K562 (cell line): ENCODE data around the gene FYB2. TPM values are rescaled to one million over a fixed set of nuclear protein-coding genes. Genes with fewer than 3 reads are reported as not detected.

ENCODE experiments used
- ATAC-seq: fragments of 200-7000 bp; cut with Tn5 transposase; 3 replicates; pipeline ENCODE4 v1.9.1; 2020; ENCODE audit warnings: moderate library complexity
- BruUV-seq: library from RNA; stranded (reverse); fragments of 400-500 nt; replicated peaks from 2 replicates; lab custom pipeline; 2021; lab: Mats Ljungman, UMichigan
- CTCF ChIA-PET: fragments of 300-600 bp; formaldehyde crosslinking; extraction: SDS; loops from one replicate; lab custom pipeline; 2021; ENCODE audit warnings: low intra/inter-chr PET ratio; lab: Yijun Ruan, JAX
- POLR2A ChIA-PET: fragments of 300-600, 350-650 bp; sonication (Branson Sonifier 250); formaldehyde crosslinking; extraction: SDS; loops from one replicate; lab custom pipeline; 2021; ENCODE audit warnings: antibody characterized with exemption, inconsistent platforms; lab: Yijun Ruan, JAX
- DNase-seq, 4 experiments: peaks; one replicate each; pipeline versions ENCODE4 v3.0.0 to v3.0.0-alpha.2; 2011 to 2018; ENCODE audit warnings: low spot score in 3 of 4, mixed read lengths in 3 of 4; ENCODE audit errors: extremely low read depth in 1 of 4
- FAIRE-seq: peaks from 2 replicates; lab custom pipeline; 2011; peaks lifted over from hg19 to GRCh38; lab: Jason Lieb, UNC
- H2AFZ ChIP-seq: 2 replicates; pipeline ENCODE4 v1.6.0; 2011; ENCODE audit warnings: low read depth, low read length, control low read depth, inconsistent platforms
- H3K27ac ChIP-seq: fragments of 200-600 bp; 3 replicates; pipeline ENCODE4 v1.8.0; 2011; ENCODE audit warnings: low read depth, mild to moderate bottlenecking, control low read depth, inconsistent platforms, low read length, moderate library complexity, mixed read lengths; ENCODE audit errors: extremely low read depth
- H3K27me3 ChIP-seq, 2 experiments: fragments of 300-600 bp in 1 of 2; 2 replicates in 1 of 2; 3 replicates in 1 of 2; pipeline versions ENCODE4 v1.6.0 to v1.8.0; 2011; ENCODE audit warnings: inconsistent platforms in 2 of 2, low read length in 2 of 2, mild to moderate bottlenecking in 1 of 2, mixed read lengths in 1 of 2, moderate library complexity in 1 of 2; ENCODE audit not compliant: control insufficient read depth in 2 of 2, insufficient read depth in 2 of 2
- H3K36me3 ChIP-seq: fragments of 300-600 bp; 3 replicates; pipeline ENCODE4 v1.8.0; 2011; ENCODE audit warnings: mild to moderate bottlenecking, low read length, inconsistent platforms; ENCODE audit not compliant: control insufficient read depth, insufficient read depth
- H3K4me1 ChIP-seq, 2 experiments: fragments of 200-600 bp in 1 of 2; replicated peaks in 1 of 2; 2 replicates in 1 of 2; 3 replicates in 1 of 2; pipeline versions ENCODE4 v1.5.1 to v1.8.0; 2011; ENCODE audit warnings: inconsistent platforms in 2 of 2, low read length in 2 of 2, mild to moderate bottlenecking in 1 of 2, mixed read lengths in 1 of 2, moderate library complexity in 1 of 2; ENCODE audit not compliant: control insufficient read depth in 2 of 2, insufficient read depth in 2 of 2
- H3K4me2 ChIP-seq: 2 replicates; pipeline ENCODE4 v1.6.1; 2011; ENCODE audit warnings: low read length, control low read depth, inconsistent platforms, mixed read lengths; ENCODE audit not compliant: insufficient read depth
- H3K4me3 ChIP-seq: fragments of 200-600 bp; sonication (generic), shearing (Covaris generic); 2 replicates; pipeline ENCODE4 v1.5.1; 2016; ENCODE audit warnings: control low read depth, inconsistent platforms
- H3K79me2 ChIP-seq: fragments of 200-600 bp; 3 replicates; pipeline ENCODE4 v1.8.0; 2011; ENCODE audit warnings: low read length, inconsistent platforms; ENCODE audit not compliant: control insufficient read depth, insufficient read depth
- H3K9ac ChIP-seq, 2 experiments: 2 replicates each; pipeline versions ENCODE4 v1.6.0 to v1.6.1; 2011; ENCODE audit warnings: low read depth in 2 of 2, low read length in 2 of 2, control low read depth in 1 of 2, inconsistent platforms in 1 of 2, mild to moderate bottlenecking in 1 of 2, mixed read lengths in 1 of 2; ENCODE audit not compliant: insufficient read depth in 1 of 2
- H3K9me1 ChIP-seq: one replicate; pipeline ENCODE4 v1.6.0; 2011; ENCODE audit warnings: inconsistent platforms, mild to moderate bottlenecking, low read length, moderate library complexity; ENCODE audit not compliant: control insufficient read depth, insufficient read depth
- H3K9me3 ChIP-seq: replicated peaks from 2 replicates; pipeline ENCODE4 v1.5.1; 2011; ENCODE audit warnings: low read depth, low read length, inconsistent platforms; ENCODE audit not compliant: control insufficient read depth, insufficient read depth
- H4K20me1 ChIP-seq: replicated peaks from 2 replicates; pipeline ENCODE4 v1.6.1; 2011; ENCODE audit warnings: low read length, inconsistent platforms, mixed read lengths; ENCODE audit not compliant: control insufficient read depth, insufficient read depth
- ADNP ChIP-seq: fragments of 200-800 bp; sonication (Bioruptor generic); IDR thresholded peaks from 2 replicates; pipeline ENCODE4 v1.6.1; 2016; ENCODE audit warnings: missing genetic modification characterization, missing compliant biosample characterization
- ARID3B ChIP-seq: fragments of 250-450 bp; sonication (Bioruptor Pico); IDR thresholded peaks from 2 replicates; pipeline ENCODE4 v1.4.0; 2020; ENCODE audit warnings: borderline replicate concordance
- CCAR2 ChIP-seq: fragments of 200-400 bp; formaldehyde crosslinking; IDR thresholded peaks from 2 replicates; pipeline ENCODE4 v1.6.1; 2017; ENCODE audit warnings: mild to moderate bottlenecking, low read depth, low read length
- E2F3 ChIP-seq: fragments of 250-450 bp; sonication (Bioruptor Pico); IDR thresholded peaks from 2 replicates; pipeline ENCODE4 v1.4.0; 2020; ENCODE audit warnings: mild to moderate bottlenecking
- ERF ChIP-seq: fragments of 450-650 bp; formaldehyde crosslinking; IDR thresholded peaks from 2 replicates; pipeline ENCODE4 v1.4.0; 2020; ENCODE audit warnings: mild to moderate bottlenecking, mixed read lengths
- ETS2 ChIP-seq: IDR thresholded peaks from 2 replicates; pipeline ENCODE4 v1.6.1; 2016; ENCODE audit warnings: borderline replicate concordance, missing genetic modification characterization, mild to moderate bottlenecking, moderate library complexity, missing compliant biosample characterization; ENCODE audit not compliant: poor library complexity, severe bottlenecking
- ETV1 ChIP-seq: fragments of 450-650 bp; conservative IDR thresholded peaks from 2 replicates; pipeline ENCODE4 v1.6.1; 2016; ENCODE audit warnings: missing genetic modification characterization, control low read depth, low read depth, missing compliant biosample characterization
- ILK ChIP-seq: fragments of 450-650 bp; IDR thresholded peaks from 2 replicates; pipeline ENCODE4 v1.6.1; 2016; ENCODE audit warnings: missing genetic modification characterization, low read depth, mild to moderate bottlenecking, missing compliant biosample characterization, moderate library complexity, borderline replicate concordance
- KDM5B ChIP-seq: fragments of 200-600 bp; sonication (generic); IDR thresholded peaks from 2 replicates; pipeline ENCODE4 v1.6.1; 2012; ENCODE audit warnings: low read depth, mild to moderate bottlenecking, moderate library complexity, low read length, control low read depth, inconsistent platforms; ENCODE audit not compliant: insufficient replicate concordance
- NBN ChIP-seq: fragments of 450-650 bp; IDR thresholded peaks from 2 replicates; pipeline ENCODE4 v1.6.1; 2016; ENCODE audit warnings: low read depth, mild to moderate bottlenecking
- PHTF2 ChIP-seq: fragments of 250-450 bp; sonication (Bioruptor Pico); IDR thresholded peaks from 2 replicates; pipeline ENCODE4 v1.5.0; 2021; ENCODE audit warnings: mild to moderate bottlenecking
- ZNF347 ChIP-seq: fragments of 450-650 bp; formaldehyde crosslinking; IDR thresholded peaks from 2 replicates; pipeline ENCODE4 v1.4.0; 2020; ENCODE audit warnings: low read depth, mild to moderate bottlenecking, moderate library complexity
- ZNF589 ChIP-seq: fragments of 200-800 bp; sonication (Bioruptor generic); IDR thresholded peaks from 2 replicates; pipeline ENCODE4 v1.6.1; 2016; ENCODE audit warnings: low read depth, missing genetic modification characterization, missing compliant biosample characterization
- WGBS: fragments of 100-300 bp; shearing (Covaris generic); methylation state at CpG from one replicate; pipeline ENCODE4 v1.1.6; 2016; ENCODE audit warnings: low coverage, mixed read lengths; ENCODE audit not compliant: insufficient coverage; ENCODE audit errors: missing lambda C conversion rate; 5-methylcytosine and 5-hydroxymethylcytosine counted together
- in situ Hi-C: fragments of 300-500 bp; cut with MboI; formaldehyde crosslinking; loops from 4 replicates; pipeline ENCODE4 v1.15.0; 2018; ENCODE audit warnings: inconsistent platforms, mixed read lengths
- intact Hi-C: fragments of 100-400 bp; cut with micrococcal nuclease; formaldehyde crosslinking; loops from 2 replicates; pipeline ENCODE4 v1.14.2; 2022
- polyA plus RNA-seq, 8 experiments: library from polyadenylated mRNA; depleted of rRNA in 4 of 8; stranded (reverse) in 5 of 8; unstranded in 3 of 8; fragments of >200 nt; fragmentation: Nextera tagmentation in 2 of 8; fragmentation: Illumina TruSeq in 1 of 8; extraction: Ambion mirVana in 2 of 8; extraction: Trizol in 1 of 8; gene quantifications; 2 replicates each; pipeline versions ENCODE4 v1.2.1 to v1.2.3, GENCODE V29; 2011 to 2014; ENCODE audit warnings: inconsistent platforms in 1 of 8, missing spikeins in 1 of 8
- total RNA-seq, 7 experiments: library from RNA; depleted of rRNA in 6 of 7; stranded (reverse); fragments of >200 nt in 6 of 7; fragmentation: Illumina TruSeq in 2 of 7; extraction: Trizol in 2 of 7; gene quantifications; 2 replicates each; pipeline versions ENCODE4 v1.2.1 to v1.2.3, GENCODE V29; 2011 to 2021; ENCODE audit warnings: low replicate concordance in 1 of 7

FYB2 gene
- total and polyA plus RNA-seq, 9 of the 15 experiments (the other 6 are each of a cell fraction or from before 2014, with no cell fraction given), result not detected

- BruUV-seq, result no TSS peak
- intact Hi-C loops, result no loop called here
- no peak for FAIRE-seq
Observed at GRCh38 chr1:56866656-56867055, 47.5 kb upstream of the FYB2 start.

GRCh38 chr1:56864430-56864829 is 45.2 kb upstream of the FYB2 start:
- CTCF ChIA-PET, result no interaction called here
- Histone ChIP-seq H3K4me1 (no peaks in the 10 kb centered on the region), H3K36me3 (no peaks in the 10 kb centered on the region), H3K79me2 (no peaks in the 10 kb centered on the region), H3K9ac (no peak overlapping the region), H3K9me1 (no peaks in the 10 kb centered on the region), H3K4me3 (no peak overlapping the region), H4K20me1 (no peaks in the 10 kb centered on the region), H2AFZ (no peak overlapping the region), H3K9me3 (no peaks in the 10 kb centered on the region), H3K4me2 (no peak overlapping the region), H3K27me3 (no peaks in the 10 kb centered on the region; a peak in 1 of 5 replicates), H3K27ac (no peak overlapping the region)
- no TSS peak for BruUV-seq
- no peak for DNase-seq
- FAIRE-seq, result no peak
- no peak for TF ChIP-seq E2F3 (CRISPR knock-in tag)
- TF ChIP-seq ILK (tag), result no peak
- TF ChIP-seq ARID3B, result no peak
- no peak for TF ChIP-seq ZNF347 (CRISPR knock-in tag)
- TF ChIP-seq ERF (CRISPR knock-in tag), result no peak
- no peak for TF ChIP-seq KDM5B
- TF ChIP-seq ADNP (tag), result no peak
- no peak for TF ChIP-seq NBN
- TF ChIP-seq ETV1 (tag), result no peak
- TF ChIP-seq ZNF589 (CRISPR knock-in tag), result no peak
- in situ Hi-C loops, result no loop called here
- intact Hi-C loops, result no loop called here
- ATAC-seq, result no peak
- WGBS, result 5% methylated on average over 2 of the region's 2 CpGs
- POLR2A ChIA-PET, result no interaction called here

More at GRCh38 chr1:56866656-56867055, 47.5 kb upstream of the FYB2 start:
- Histone ChIP-seq H3K27me3 (no peaks in the 10 kb centered on the region; a peak in 1 of 5 replicates), H3K4me2 (no peak overlapping the region), H3K9me3 (no peaks in the 10 kb centered on the region), H3K27ac (no peak overlapping the region), H3K4me3 (no peak overlapping the region), H3K79me2 (no peaks in the 10 kb centered on the region), H3K36me3 (no peaks in the 10 kb centered on the region), H3K4me1 (no peaks in the 10 kb centered on the region), H2AFZ (no peak overlapping the region), H3K9me1 (no peaks in the 10 kb centered on the region), H4K20me1 (no peaks in the 10 kb centered on the region), H3K9ac (no peak overlapping the region)
- TF ChIP-seq ETS2 (tag) (no peak), PHTF2 (CRISPR knock-in tag) (no peak), CCAR2 (no peak)
- 14% methylated on average over 2 of the region's 2 CpGs for WGBS
- ATAC-seq (no peak), DNase-seq (no peak)
- in situ Hi-C loops, result no loop called here
- POLR2A ChIA-PET, result no interaction called here
- CTCF ChIA-PET, result no interaction called here
